Limb (tissue), 2 donors: ENCODE measurements around the gene TTC1.

Experiments used
- DNase-seq, 2 donors: peaks; one replicate each; pipeline ENCODE4 v3.0.0-alpha.2; 2016; ENCODE audit errors: extremely low spot score in 2 of 2

The TTC1 gene

DNA sequence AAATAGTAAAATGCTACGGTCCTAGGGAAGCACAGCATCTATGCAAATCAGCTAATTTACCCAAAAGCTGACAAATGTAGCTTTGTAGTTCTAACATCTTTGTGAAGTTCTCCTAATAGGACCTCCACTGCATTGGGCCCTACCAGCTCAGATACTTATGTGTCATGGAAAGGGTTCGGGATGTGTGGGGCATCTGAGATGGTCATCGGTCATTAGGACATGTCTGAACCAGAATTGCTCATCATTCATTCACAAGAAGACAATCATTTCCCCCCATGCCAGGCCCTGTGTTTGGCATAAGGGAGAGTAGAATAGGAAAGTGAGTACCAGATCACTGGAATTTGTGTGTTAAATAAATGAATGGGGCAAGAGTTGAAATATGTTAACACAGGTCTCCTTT is 74.6 kb downstream of the TTC1 start:
- DNase-seq: no peak

DNA sequence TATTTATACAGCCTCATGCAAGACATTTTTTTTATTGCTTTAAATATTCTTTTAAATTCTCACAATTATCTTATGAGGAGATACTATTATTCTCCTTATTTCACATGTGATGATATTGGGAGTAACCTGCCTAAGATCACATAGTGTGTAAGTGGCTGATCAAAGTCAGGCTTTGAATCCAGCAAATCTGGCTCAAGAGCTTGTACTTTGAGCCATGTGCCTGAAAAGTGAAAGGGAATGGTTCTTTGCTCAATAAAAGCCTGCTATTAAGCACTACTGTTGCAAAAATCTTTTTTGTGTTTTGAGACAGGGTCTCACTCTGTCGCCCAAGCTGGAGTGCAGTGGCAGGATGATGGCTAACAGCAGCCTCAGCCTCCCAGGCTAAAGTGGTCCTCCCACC is 75.2 kb downstream of the TTC1 start:
- DNase-seq: no peak

DNA sequence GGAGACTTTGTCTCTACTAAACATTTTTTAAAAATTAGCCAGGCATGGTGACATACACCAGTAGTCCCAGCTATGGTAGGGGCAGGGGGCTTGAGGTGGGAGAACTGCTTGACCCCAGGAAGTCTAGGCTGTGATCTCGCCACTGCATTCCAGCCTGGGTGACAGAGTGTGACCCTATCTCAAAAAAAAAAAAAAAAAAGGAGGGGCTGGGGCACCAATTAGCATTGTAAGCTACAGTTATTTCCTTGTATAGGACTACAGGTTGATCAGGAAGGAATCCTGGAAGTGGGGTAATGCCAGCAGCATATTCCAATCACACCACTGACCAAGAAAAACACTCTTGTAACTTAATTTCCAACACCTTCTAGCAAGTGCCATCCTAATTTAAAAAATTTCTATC is 78.3 kb downstream of the TTC1 start:
- no peak for DNase-seq

DNA sequence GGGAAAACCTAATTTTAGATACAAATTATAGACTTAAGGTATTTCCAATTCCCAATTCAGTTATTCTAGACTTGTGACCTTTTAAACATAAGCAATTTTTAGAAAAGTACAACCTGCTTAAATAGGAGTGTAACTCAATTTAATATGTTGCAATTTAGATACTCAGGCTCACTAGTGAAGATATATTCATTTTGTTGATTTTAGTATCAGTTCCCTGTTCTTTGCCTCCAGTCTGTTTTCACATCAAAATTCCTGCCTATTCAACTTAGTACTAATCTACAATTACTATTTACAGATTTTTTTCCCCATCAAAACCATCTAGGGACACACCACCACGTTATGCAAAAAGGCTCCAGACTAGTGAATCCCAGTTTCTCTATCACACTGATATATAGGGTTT is 79.9 kb downstream of the TTC1 start:
- no peak for DNase-seq

DNA sequence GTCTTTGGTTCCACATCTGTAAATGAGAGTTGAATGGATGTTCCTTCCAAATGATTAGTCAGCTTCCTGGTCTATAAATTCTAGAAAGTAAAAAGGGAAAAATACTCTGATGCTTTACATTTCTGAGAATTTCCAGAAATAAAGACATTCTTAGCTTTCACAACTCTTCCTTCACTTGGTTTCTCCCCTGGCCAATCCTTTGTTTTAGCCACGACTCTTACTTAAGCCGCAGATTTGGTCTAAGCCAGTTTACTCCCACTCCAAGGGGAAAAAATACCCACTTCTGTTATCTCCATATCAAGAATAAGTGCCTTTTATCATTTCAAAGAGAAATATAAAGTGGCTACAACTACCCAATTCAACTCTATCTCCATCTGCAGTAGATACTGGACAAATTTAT is 80.6 kb downstream of the TTC1 start:
- no peak for DNase-seq

DNA sequence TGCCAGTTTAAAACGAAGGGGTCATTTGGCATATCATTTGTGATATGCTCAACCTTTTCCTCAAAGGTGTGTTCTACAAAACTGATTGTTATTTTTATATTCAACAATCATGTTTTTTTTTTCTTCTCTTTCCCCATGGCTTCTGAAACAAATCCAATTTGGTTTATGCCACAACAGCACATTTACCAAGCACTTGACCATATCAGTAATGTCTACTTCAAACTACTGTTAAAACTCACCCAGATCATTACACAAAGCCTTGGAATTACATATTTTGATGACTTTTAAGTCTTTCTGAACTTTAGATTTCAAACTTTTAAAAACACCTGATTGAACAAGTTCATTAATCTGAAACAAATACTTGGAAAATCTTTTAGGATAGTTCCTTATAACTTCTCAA is 81.1 kb downstream of the TTC1 start:
- DNase-seq: no peak

DNA sequence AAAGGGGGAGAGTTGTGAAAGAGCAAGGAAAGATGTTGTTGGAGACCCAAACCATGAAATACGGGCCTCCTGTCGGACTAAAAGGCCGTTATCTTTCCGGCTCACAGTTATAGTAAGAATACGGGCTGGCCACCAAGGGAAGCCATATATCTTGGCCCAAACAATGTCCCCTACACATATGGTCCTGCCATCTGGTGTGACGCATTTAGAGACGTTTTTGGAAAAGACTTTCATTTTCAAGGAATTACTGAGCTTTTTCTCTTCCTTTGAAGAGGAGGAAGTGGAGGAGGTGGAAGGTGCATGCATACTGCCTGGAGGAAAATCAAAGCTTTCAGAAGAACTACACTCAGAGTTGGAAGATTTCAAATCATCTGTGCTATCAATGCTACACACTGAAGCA is 83.6 kb downstream of the TTC1 start:
- DNase-seq: no peak

DNA sequence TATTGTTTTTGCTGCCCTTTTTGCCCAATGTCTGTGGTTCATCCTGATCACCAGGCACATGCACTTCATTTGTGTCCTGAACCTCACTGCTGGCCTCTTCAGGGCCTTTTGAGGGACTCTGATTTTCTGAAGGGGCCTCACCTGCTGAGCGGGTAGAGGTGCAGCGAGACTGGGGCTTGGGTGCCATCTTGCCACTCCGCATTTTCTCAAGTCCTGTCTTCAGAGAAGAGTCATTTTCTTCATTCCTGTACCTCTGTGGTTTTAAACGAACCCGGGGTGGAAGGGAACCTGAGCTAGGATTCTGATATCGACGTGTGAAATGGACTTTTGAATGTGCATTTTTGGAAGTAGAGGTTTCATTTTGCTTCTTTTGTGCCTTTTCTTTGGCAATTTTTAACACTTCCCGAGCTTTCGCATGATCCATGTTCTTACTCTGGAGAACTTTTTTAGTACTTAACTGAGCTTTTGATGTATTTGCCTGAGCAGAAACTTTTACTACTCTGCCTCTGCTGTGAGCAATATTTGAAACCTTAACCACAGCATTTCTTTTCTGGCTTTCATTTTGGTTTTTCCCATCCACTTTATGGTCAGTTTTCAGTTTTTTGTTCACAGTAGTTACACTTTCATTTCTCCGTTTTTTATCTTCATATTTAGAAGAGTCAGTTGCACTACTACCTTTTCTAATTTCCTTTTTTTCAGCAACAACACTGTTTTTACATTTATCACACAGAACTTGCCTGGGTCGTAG is 84.2 kb downstream of the TTC1 start:
- no peak for DNase-seq

DNA sequence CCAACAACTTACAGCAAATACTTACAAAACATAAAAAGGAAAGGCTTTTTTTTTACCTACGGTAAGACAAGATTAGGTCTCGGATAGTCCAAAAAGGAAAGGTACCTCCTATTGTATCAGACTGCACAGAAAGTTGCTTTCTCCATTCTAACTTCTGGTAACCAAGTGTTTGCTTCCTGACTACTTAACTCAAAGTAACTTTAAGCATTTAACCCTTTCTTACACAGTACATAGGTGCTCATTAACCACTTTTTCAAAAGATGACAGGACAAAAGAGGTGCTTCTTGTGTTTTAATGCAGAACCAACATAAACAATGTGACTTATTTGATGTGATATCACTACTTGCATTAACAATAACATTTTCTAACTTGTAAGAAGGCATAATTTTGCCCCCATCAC is 87.2 kb downstream of the TTC1 start:
- no peak for DNase-seq

DNA sequence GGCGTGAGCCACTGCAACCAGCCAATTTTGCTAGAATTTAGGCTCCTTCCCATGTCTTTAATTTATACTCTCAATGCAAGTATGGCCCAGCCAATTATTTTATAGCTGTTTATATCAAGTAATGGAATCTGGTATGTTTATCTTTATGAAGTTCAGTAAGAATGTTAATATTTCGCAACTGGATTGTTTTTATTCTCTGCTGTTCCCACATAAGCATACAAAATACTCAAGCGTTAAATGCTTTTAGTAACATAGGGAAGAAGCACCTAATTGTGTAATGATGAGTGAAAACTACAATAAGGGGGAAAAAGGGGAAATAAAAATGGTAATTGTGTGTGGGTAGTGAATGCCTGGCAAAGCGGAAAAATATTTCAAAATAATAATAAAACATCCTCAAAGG is 89.1 kb downstream of the TTC1 start:
- no peak for DNase-seq

DNA sequence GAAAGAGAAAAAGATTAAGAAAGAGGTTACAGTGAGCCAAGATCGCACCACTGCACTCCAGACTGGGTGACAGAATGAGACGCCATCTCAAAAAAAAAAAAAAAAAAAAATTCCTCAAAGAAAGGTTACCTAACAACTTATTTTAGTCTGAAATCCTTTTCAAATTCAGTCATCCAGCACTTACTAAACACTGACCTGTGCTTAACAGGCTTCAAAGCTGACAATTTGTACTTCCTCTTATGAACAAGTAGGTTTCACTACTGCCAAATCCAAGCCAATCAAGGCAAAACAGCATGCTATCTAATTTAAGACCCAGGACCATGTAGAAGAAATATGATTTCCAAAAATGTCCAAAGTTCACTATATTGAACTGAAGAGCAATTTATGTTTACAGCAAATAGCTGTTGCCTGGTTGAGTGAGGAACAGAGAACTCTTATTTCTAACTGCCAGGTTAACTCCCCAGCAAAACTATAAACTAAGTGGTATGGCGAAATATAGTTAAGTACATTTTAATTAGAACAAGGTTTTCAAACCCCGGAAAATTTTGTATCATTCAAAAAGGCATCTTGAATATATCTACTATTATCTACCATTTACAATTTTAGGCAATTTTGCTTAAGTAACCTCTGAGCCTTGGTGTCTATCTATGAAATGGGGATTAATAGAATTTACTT is 96.9 kb downstream of the TTC1 start:
- no peak for DNase-seq

DNA sequence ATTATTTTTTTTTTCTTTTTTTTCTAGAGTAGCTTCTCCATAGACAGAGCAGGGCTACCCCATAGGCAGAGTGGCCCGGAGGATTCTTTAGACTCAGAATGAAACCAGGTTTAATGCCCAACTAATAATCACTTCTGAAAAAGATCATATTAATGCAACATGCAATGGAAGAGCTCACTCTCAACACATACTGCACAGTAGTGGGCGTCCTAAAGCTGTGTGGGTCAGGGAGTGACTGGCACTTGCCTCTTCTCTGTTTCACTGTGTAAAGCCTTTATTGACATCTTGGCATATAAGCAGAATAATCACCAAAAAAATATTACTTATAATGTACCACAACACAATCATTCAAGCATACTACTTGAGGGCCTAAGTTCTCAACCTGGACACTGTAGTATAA is 99.2 kb downstream of the TTC1 start:
- DNase-seq: no peak
